ENCODE data around the gene BMP5.

The BMP5 gene

GRCh38 chr6:55705451-55706440, 169.6 kb downstream of the BMP5 start:
- DNase-seq, result no peak

- DNase-seq, result no peak
These were observed 171.0 kb downstream of the BMP5 start for GRCh38 chr6:55704421-55704820.

Measured in NCI-H2227 treated with DMSO at 0.1 percent for 48 hours (cell line).